HepG2 (cell line): Measurements from ENCODE around the gene SNN. TPM values are rescaled to one million over a fixed set of nuclear protein-coding genes. Genes with fewer than 3 reads are reported as not detected.

ENCODE experiments used
- ATF7 ChIP-seq, 2 experiments: fragments of 450-650 bp in 1 of 2; sonication (generic) in 1 of 2; formaldehyde crosslinking in 1 of 2; IDR thresholded peaks; 2 replicates each; pipeline versions ENCODE4 v1.4.0 to v1.6.1; 2016 to 2020; ENCODE audit warnings: antibody characterized with exemption in 1 of 2, mild to moderate bottlenecking in 1 of 2, missing genetic modification reagents in 1 of 2
- CAMTA2 ChIP-seq: sonication (generic); formaldehyde crosslinking; IDR thresholded peaks from 2 replicates; pipeline ENCODE4 v1.4.0; 2020; ENCODE audit warnings: mild to moderate bottlenecking, missing genetic modification reagents, borderline replicate concordance
- FLYWCH1 ChIP-seq: sonication (generic); formaldehyde crosslinking; IDR thresholded peaks from 2 replicates; pipeline ENCODE4 v1.8.1; 2023; ENCODE audit warnings: mild to moderate bottlenecking, missing genetic modification reagents
- HOXD1 ChIP-seq: sonication (generic); formaldehyde crosslinking; IDR thresholded peaks from 2 replicates; pipeline ENCODE4 v1.5.0; 2020; ENCODE audit warnings: missing genetic modification reagents
- SRSF9 ChIP-seq: fragments of 200-400 bp; formaldehyde crosslinking; IDR thresholded peaks from 2 replicates; pipeline ENCODE4 v1.6.1; 2018; ENCODE audit warnings: borderline replicate concordance, mild to moderate bottlenecking, low read depth, low read length; ENCODE audit not compliant: insufficient read depth, poor library complexity, severe bottlenecking
- ZKSCAN5 ChIP-seq: sonication (generic); formaldehyde crosslinking; IDR thresholded peaks from 2 replicates; pipeline ENCODE4 v1.5.1; 2020; ENCODE audit warnings: mild to moderate bottlenecking, missing genetic modification reagents
- ZNF234 ChIP-seq: sonication (generic); formaldehyde crosslinking; conservative IDR thresholded peaks from 2 replicates; pipeline ENCODE4 v1.5.1; 2020; ENCODE audit warnings: mild to moderate bottlenecking, missing genetic modification reagents
- ZNF83 ChIP-seq: sonication (generic); formaldehyde crosslinking; IDR thresholded peaks from 2 replicates; pipeline ENCODE4 v1.4.0; 2020; ENCODE audit warnings: missing genetic modification reagents, mild to moderate bottlenecking, borderline replicate concordance
- polyA plus RNA-seq, 8 experiments: library from polyadenylated mRNA; depleted of rRNA in 3 of 8; stranded (reverse) in 7 of 8; unstranded in 1 of 8; fragments of >200 nt; fragmentation: Illumina TruSeq in 4 of 8; extraction: Trizol in 4 of 8; gene quantifications; 2 replicates each; pipeline versions ENCODE4 v1.2.1 to v1.2.3, GENCODE V29; 2011 to 2016; ENCODE audit warnings: low read depth in 4 of 8, missing spikeins in 1 of 8, mixed read lengths in 1 of 8; ENCODE audit not compliant: insufficient read depth in 1 of 8
- total RNA-seq, 5 experiments: library from RNA; depleted of rRNA; stranded (reverse); fragments of >200 nt; fragmentation: Illumina TruSeq; extraction: Trizol; gene quantifications; 2 replicates each; pipeline ENCODE4 v1.2.3, GENCODE V29; 2016; ENCODE audit warnings: low read depth in 1 of 5
- TF ChIP-seq, protein P1 (sequence below): sonication (generic); formaldehyde crosslinking; IDR thresholded peaks from 2 replicates; pipeline ENCODE4 v1.4.0; 2020; ENCODE audit warnings: missing genetic modification reagents, borderline replicate concordance
- TF ChIP-seq, protein P2 (sequence below): sonication (generic); formaldehyde crosslinking; IDR thresholded peaks from 2 replicates; pipeline ENCODE4 v1.5.1; 2020; ENCODE audit warnings: missing genetic modification reagents, mild to moderate bottlenecking, borderline replicate concordance
- TF ChIP-seq, protein P3 (sequence below): sonication (generic); formaldehyde crosslinking; IDR thresholded peaks from 2 replicates; pipeline ENCODE4 v1.8.0; 2022; ENCODE audit warnings: mild to moderate bottlenecking, missing genetic modification reagents, borderline replicate concordance
- TF ChIP-seq, protein P4 (sequence below): sonication (generic); formaldehyde crosslinking; IDR thresholded peaks from 2 replicates; pipeline ENCODE4 v1.5.0; 2020; ENCODE audit warnings: missing genetic modification reagents, mild to moderate bottlenecking, borderline replicate concordance
- TF ChIP-seq, protein P5 (sequence below): sonication (generic); formaldehyde crosslinking; IDR thresholded peaks from 2 replicates; pipeline ENCODE4 v1.8.1; 2023; ENCODE audit warnings: missing genetic modification reagents, inconsistent platforms, borderline replicate concordance
- TF ChIP-seq, protein P6 (sequence below): sonication (generic); formaldehyde crosslinking; IDR thresholded peaks from 2 replicates; pipeline ENCODE4 v1.5.0; 2020; ENCODE audit warnings: missing genetic modification reagents

The SNN gene
- total and polyA plus RNA-seq, 2 of the 13 experiments (the other 11 are each of a cell fraction or from before 2014, with no cell fraction given): 5.2 to 8.4 TPM

DNA sequence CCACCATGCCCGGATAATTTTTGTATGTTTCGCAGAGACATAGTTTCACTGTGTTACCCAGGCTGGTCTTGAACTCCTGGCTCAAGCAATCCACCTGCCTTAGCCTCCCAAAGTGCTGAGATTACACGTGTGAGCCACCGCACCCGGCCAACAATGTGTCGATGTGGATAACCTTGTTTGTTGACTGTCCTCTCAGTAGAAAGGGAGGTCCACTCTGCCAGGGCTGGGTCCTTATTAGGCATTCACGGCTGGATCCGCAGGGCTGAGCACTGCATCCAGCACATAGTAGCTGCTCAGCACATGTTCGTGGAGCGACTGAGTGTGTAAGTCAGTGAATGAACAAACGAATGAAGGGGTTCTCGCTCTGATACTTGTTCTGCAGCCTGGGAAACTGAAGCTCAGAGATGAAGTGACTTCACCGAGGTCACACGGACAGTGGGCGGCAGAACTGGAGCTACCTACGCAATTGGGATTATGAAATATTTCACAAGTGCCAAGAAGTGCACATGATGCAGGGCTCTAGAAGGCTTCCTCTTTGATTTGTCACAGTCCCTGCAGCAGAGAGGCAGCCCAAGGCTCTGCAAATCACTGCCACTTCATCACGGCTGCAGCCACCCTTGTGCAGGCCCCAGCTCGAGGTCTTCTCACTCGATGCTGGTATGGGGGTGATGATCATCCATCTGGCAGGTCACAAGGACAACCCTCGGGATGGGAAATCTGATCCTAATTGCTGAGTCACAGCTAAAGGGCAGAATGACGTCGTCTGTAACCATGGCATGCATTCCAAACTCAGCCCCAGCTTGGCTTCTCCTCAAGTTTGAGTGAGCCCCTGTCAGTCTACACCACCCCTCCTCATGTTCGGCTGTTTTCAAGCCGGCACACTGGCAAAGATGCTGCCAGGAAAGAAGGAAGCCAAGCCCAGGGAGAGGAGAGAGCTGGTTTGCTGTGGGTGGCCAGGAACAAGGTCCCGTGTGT, 28.0 kb upstream of the SNN start (continued):
- TF ChIP-seq, protein P1, sequence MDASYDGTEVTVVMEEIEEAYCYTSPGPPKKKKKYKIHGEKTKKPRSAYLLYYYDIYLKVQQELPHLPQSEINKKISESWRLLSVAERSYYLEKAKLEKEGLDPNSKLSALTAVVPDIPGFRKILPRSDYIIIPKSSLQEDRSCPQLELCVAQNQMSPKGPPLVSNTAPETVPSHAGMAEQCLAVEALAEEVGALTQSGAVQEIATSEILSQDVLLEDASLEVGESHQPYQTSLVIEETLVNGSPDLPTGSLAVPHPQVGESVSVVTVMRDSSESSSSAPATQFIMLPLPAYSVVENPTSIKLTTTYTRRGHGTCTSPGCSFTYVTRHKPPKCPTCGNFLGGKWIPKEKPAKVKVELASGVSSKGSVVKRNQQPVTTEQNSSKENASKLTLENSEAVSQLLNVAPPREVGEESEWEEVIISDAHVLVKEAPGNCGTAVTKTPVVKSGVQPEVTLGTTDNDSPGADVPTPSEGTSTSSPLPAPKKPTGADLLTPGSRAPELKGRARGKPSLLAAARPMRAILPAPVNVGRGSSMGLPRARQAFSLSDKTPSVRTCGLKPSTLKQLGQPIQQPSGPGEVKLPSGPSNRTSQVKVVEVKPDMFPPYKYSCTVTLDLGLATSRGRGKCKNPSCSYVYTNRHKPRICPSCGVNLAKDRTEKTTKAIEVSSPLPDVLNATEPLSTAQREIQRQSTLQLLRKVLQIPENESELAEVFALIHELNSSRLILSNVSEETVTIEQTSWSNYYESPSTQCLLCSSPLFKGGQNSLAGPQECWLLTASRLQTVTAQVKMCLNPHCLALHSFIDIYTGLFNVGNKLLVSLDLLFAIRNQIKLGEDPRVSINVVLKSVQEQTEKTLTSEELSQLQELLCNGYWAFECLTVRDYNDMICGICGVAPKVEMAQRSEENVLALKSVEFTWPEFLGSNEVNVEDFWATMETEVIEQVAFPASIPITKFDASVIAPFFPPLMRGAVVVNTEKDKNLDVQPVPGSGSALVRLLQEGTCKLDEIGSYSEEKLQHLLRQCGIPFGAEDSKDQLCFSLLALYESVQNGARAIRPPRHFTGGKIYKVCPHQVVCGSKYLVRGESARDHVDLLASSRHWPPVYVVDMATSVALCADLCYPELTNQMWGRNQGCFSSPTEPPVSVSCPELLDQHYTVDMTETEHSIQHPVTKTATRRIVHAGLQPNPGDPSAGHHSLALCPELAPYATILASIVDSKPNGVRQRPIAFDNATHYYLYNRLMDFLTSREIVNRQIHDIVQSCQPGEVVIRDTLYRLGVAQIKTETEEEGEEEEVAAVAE: no peak; the same call in 1 of the 2 replicates
- TF ChIP-seq ZNF234 (CRISPR knock-in tag): no peak
- TF ChIP-seq, protein P2, sequence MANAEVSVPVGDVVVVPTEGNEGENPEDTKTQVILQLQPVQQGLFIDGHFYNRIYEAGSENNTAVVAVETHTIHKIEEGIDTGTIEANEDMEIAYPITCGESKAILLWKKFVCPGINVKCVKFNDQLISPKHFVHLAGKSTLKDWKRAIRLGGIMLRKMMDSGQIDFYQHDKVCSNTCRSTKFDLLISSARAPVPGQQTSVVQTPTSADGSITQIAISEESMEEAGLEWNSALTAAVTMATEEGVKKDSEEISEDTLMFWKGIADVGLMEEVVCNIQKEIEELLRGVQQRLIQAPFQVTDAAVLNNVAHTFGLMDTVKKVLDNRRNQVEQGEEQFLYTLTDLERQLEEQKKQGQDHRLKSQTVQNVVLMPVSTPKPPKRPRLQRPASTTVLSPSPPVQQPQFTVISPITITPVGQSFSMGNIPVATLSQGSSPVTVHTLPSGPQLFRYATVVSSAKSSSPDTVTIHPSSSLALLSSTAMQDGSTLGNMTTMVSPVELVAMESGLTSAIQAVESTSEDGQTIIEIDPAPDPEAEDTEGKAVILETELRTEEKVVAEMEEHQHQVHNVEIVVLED (CRISPR knock-in tag): no peak
- TF ChIP-seq CAMTA2 (CRISPR knock-in tag): no peak
- TF ChIP-seq ZNF83 (CRISPR knock-in tag): no peak; the same call in 1 of the 2 replicates
- no peak for TF ChIP-seq FLYWCH1 (CRISPR knock-in tag)
- TF ChIP-seq, protein P3, sequence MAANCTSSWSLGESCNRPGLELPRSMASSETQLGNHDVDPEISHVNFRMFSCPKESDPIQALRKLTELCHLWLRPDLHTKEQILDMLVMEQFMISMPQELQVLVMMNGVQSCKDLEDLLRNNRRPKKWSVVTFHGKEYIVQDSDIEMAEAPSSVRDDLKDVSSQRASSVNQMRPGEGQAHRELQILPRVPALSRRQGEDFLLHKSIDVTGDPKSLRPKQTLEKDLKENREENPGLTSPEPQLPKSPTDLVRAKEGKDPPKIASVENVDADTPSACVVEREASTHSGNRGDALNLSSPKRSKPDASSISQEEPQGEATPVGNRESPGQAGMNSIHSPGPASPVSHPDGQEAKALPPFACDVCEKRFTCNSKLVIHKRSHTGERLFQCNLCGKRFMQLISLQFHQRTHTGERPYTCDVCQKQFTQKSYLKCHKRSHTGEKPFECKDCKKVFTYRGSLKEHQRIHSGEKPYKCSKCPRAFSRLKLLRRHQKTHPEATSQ: no peak
- TF ChIP-seq ZKSCAN5 (CRISPR knock-in tag): no peak
- TF ChIP-seq, protein P4, sequence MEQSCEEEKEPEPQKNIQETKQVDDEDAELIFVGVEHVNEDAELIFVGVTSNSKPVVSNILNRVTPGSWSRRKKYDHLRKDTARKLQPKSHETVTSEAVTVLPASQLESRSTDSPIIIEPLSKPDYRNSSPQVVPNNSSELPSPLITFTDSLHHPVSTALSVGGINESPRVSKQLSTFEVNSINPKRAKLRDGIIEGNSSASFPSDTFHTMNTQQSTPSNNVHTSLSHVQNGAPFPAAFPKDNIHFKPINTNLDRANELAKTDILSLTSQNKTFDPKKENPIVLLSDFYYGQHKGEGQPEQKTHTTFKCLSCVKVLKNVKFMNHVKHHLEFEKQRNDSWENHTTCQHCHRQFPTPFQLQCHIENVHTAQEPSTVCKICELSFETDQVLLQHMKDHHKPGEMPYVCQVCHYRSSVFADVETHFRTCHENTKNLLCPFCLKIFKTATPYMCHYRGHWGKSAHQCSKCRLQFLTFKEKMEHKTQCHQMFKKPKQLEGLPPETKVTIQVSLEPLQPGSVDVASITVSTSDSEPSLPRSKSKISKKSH (CRISPR knock-in tag): peak; percentile 23; the same call in 1 of the 2 replicates
- TF ChIP-seq, protein P5, sequence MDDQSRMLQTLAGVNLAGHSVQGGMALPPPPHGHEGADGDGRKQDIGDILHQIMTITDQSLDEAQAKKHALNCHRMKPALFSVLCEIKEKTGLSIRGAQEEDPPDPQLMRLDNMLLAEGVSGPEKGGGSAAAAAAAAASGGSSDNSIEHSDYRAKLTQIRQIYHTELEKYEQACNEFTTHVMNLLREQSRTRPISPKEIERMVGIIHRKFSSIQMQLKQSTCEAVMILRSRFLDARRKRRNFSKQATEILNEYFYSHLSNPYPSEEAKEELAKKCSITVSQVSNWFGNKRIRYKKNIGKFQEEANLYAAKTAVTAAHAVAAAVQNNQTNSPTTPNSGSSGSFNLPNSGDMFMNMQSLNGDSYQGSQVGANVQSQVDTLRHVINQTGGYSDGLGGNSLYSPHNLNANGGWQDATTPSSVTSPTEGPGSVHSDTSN (CRISPR knock-in tag): no peak
- TF ChIP-seq, protein P6, sequence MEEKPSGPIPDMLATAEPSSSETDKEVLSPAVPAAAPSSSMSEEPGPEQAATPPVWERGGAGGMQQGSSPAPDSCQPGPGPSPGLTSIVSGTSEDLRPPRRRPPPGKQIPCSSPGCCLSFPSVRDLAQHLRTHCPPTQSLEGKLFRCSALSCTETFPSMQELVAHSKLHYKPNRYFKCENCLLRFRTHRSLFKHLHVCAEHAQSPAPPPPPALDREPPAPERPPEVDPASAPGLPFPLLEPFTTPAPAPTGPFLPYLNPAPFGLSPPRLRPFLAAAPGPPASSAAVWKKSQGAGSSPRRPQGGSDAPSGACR (CRISPR knock-in tag): no peak
- TF ChIP-seq ATF7 (IDR thresholded peaks at IDR 0.05): peak; percentile 71
- TF ChIP-seq ATF7 (CRISPR knock-in tag; IDR thresholded peaks at IDR 0.05): peak; percentile 50
- TF ChIP-seq HOXD1: 0 out of 2 replicates have a peak, but pooled peaks have one; percentile 62
- TF ChIP-seq SRSF9: no peak
